Neural cell (in vitro differentiated cells): ENCODE measurements around the gene ANKRD13A. TPM values are rescaled to one million over a fixed set of nuclear protein-coding genes. Genes with fewer than 3 reads are reported as not detected.
"Not testable (repeated sequence)": the region's sequence is repeated elsewhere in the genome, so short reads cannot be mapped to it uniquely, and the experiment has no call there.

ENCODE experiments used
- H2AFZ ChIP-seq: fragments of 200-600, 300-800 bp; sonication (generic), shearing (Covaris generic); 2 replicates; pipeline ENCODE4 v1.6.0; 2014; ENCODE audit warnings: low read depth, mild to moderate bottlenecking, antibody characterized with exemption, low read length, moderate library complexity
- H3F3A ChIP-seq: fragments of 200-600 bp; shearing (Covaris generic); 2 replicates; pipeline ENCODE4 v1.6.1; 2016; ENCODE audit warnings: mild to moderate bottlenecking, moderate library complexity, mixed read lengths, antibody characterized with exemption, low read length; ENCODE audit not compliant: insufficient read depth, poor library complexity, severe bottlenecking
- H3K27ac ChIP-seq: fragments of 200-600, 300-800 bp; sonication (generic), shearing (Covaris generic); 2 replicates; pipeline ENCODE4 v1.5.1; 2014; ENCODE audit warnings: mild to moderate bottlenecking, low read length, moderate library complexity
- H3K27me3 ChIP-seq: fragments of 300-800, 200-600 bp; sonication (generic), shearing (Covaris generic); 2 replicates; pipeline ENCODE4 v1.6.0; 2014; ENCODE audit warnings: mild to moderate bottlenecking, low read depth, low read length, moderate library complexity; ENCODE audit not compliant: insufficient read depth
- H3K36me3 ChIP-seq: fragments of 300-800, 200-600 bp; sonication (generic), shearing (Covaris generic); 2 replicates; pipeline ENCODE4 v1.5.1; 2014; ENCODE audit warnings: mild to moderate bottlenecking, antibody characterized with exemption, low read length, moderate library complexity; ENCODE audit not compliant: insufficient read depth
- H3K4me2 ChIP-seq: fragments of 300-800, 200-600 bp; sonication (generic), shearing (Covaris generic); 2 replicates; pipeline ENCODE4 v1.6.0; 2014; ENCODE audit warnings: mild to moderate bottlenecking, low read length
- H3K4me3 ChIP-seq: fragments of 300-800, 200-600 bp; sonication (generic), shearing (Covaris generic); 2 replicates; pipeline ENCODE4 v1.5.1; 2014; ENCODE audit warnings: mild to moderate bottlenecking, low read length, moderate library complexity
- H3K79me2 ChIP-seq: fragments of 200-600 bp; shearing (Covaris generic); replicated peaks from 2 replicates; pipeline ENCODE4 v1.6.0; 2014; ENCODE audit warnings: mild to moderate bottlenecking, low read length, moderate library complexity; ENCODE audit not compliant: insufficient read depth
- H3K9ac ChIP-seq: fragments of 300-800, 200-600 bp; sonication (generic), shearing (Covaris generic); 2 replicates; pipeline ENCODE4 v1.6.1; 2016; ENCODE audit warnings: mild to moderate bottlenecking, low read length, mixed read lengths
- H3K9me2 ChIP-seq: fragments of 200-600 bp; shearing (Covaris generic); 2 replicates; pipeline ENCODE4 v1.6.1; 2016; ENCODE audit warnings: mild to moderate bottlenecking, low read length, mixed read lengths; ENCODE audit not compliant: insufficient read depth
- H3K9me3 ChIP-seq: fragments of 200-600, 300-800 bp; sonication (generic), shearing (Covaris generic); 2 replicates; pipeline ENCODE4 v1.6.1; 2016; ENCODE audit warnings: mild to moderate bottlenecking, mixed run types, low read length, moderate library complexity, mixed read lengths
- H4K20me1 ChIP-seq: fragments of 200-600 bp; shearing (Covaris generic); 2 replicates; pipeline ENCODE4 v1.6.1; 2016; ENCODE audit warnings: mild to moderate bottlenecking, mixed run types; ENCODE audit not compliant: insufficient read depth
- EP300 ChIP-seq: fragments of 450-650 bp; conservative IDR thresholded peaks from 2 replicates; pipeline ENCODE4 v1.6.1; 2014; ENCODE audit warnings: antibody characterized with exemption, mild to moderate bottlenecking, moderate library complexity; ENCODE audit not compliant: poor library complexity, severe bottlenecking
- EZH2 ChIP-seq: fragments of 200-600, 300-800 bp; shearing (Covaris generic), sonication (generic); IDR thresholded peaks from 2 replicates; pipeline ENCODE4 v1.6.1; 2014; ENCODE audit warnings: antibody characterized with exemption, low read length, borderline replicate concordance, mild to moderate bottlenecking; ENCODE audit not compliant: insufficient read depth, poor library complexity, severe bottlenecking
- MXI1 ChIP-seq: fragments of 450-650 bp; conservative IDR thresholded peaks from 2 replicates; pipeline ENCODE4 v1.6.1; 2014; ENCODE audit warnings: antibody characterized with exemption, mild to moderate bottlenecking; ENCODE audit not compliant: poor library complexity, severe bottlenecking
- POLR2AphosphoS5 ChIP-seq: IDR thresholded peaks from 2 replicates; pipeline ENCODE4 v1.6.1; 2012
- RAD21 ChIP-seq: fragments of 450-650 bp; conservative IDR thresholded peaks from 2 replicates; pipeline ENCODE4 v1.6.1; 2014; ENCODE audit warnings: antibody characterized with exemption, mild to moderate bottlenecking, moderate library complexity
- SMC3 ChIP-seq: fragments of 450-650 bp; conservative IDR thresholded peaks from 2 replicates; pipeline ENCODE4 v1.6.1; 2014; ENCODE audit warnings: antibody characterized with exemption, mild to moderate bottlenecking, moderate library complexity; ENCODE audit not compliant: poor library complexity
- TAF1 ChIP-seq: IDR thresholded peaks from 2 replicates; pipeline ENCODE4 v1.6.1; 2012; ENCODE audit warnings: low read depth
- polyA plus RNA-seq: library from polyadenylated mRNA; depleted of rRNA; stranded (reverse); fragments of >200 nt; gene quantifications from 2 replicates; pipeline ENCODE4 v1.2.3, GENCODE V29; 2014
- TF ChIP-seq, protein P1 (sequence below): fragments of 450-650 bp; IDR thresholded peaks from 2 replicates; pipeline ENCODE4 v1.5.1; 2014; ENCODE audit warnings: antibody characterized with exemption, mild to moderate bottlenecking, moderate library complexity; ENCODE audit not compliant: poor library complexity, severe bottlenecking
- TF ChIP-seq, protein P2 (sequence below): IDR thresholded peaks from 2 replicates; pipeline ENCODE4 v1.6.1; 2012; ENCODE audit warnings: borderline replicate concordance

Gene ANKRD13A
- polyA plus RNA-seq, 1 donor from 2014 or later = 89.2 TPM

DNA sequence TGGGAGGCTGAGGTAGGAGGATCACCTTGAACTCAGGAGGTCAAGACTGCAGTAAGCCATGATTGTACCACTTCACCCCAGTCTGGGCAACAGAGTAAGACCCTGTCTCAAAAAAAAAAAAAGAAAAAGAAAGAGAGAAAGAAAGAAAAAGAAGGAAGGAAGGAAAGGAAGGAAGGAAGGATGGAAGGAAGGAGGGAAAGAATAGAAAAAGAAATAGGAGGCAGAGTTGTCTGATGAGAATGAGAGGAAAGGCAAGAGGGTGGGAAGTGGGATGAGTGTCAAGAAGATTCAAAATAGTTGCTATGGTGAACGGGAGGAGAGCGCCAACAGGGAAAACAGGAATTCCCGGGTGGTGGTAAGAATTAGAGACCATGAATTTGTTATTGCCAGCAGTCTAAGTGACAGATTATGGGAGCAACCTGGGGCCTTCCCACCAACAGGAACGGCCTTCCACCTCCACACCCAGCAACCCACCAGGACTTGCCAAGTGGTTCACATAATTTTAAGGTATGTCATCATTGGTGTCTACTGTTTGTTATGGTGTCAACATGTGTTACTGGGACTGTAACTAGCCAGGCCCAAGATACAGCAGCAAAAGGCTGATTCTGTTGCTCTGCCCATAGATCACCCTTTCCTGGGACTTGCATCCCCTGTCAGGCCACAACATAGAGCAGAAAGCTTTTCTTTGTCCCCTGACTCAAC, 85.2 kb downstream of the ANKRD13A start:
- H3K4me2 ChIP-seq = no peak overlapping the region
- no peaks in the 10 kb centered on the region for H4K20me1 ChIP-seq
- TF ChIP-seq EP300 (no peak), RAD21 (no peak), MXI1 (no peak), EZH2 (no peak), POLR2AphosphoS5 (no peak), SMC3 (no peak), TAF1 (no peak)
- TF ChIP-seq, protein P1, sequence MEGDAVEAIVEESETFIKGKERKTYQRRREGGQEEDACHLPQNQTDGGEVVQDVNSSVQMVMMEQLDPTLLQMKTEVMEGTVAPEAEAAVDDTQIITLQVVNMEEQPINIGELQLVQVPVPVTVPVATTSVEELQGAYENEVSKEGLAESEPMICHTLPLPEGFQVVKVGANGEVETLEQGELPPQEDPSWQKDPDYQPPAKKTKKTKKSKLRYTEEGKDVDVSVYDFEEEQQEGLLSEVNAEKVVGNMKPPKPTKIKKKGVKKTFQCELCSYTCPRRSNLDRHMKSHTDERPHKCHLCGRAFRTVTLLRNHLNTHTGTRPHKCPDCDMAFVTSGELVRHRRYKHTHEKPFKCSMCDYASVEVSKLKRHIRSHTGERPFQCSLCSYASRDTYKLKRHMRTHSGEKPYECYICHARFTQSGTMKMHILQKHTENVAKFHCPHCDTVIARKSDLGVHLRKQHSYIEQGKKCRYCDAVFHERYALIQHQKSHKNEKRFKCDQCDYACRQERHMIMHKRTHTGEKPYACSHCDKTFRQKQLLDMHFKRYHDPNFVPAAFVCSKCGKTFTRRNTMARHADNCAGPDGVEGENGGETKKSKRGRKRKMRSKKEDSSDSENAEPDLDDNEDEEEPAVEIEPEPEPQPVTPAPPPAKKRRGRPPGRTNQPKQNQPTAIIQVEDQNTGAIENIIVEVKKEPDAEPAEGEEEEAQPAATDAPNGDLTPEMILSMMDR = no peak
- TF ChIP-seq, protein P2, sequence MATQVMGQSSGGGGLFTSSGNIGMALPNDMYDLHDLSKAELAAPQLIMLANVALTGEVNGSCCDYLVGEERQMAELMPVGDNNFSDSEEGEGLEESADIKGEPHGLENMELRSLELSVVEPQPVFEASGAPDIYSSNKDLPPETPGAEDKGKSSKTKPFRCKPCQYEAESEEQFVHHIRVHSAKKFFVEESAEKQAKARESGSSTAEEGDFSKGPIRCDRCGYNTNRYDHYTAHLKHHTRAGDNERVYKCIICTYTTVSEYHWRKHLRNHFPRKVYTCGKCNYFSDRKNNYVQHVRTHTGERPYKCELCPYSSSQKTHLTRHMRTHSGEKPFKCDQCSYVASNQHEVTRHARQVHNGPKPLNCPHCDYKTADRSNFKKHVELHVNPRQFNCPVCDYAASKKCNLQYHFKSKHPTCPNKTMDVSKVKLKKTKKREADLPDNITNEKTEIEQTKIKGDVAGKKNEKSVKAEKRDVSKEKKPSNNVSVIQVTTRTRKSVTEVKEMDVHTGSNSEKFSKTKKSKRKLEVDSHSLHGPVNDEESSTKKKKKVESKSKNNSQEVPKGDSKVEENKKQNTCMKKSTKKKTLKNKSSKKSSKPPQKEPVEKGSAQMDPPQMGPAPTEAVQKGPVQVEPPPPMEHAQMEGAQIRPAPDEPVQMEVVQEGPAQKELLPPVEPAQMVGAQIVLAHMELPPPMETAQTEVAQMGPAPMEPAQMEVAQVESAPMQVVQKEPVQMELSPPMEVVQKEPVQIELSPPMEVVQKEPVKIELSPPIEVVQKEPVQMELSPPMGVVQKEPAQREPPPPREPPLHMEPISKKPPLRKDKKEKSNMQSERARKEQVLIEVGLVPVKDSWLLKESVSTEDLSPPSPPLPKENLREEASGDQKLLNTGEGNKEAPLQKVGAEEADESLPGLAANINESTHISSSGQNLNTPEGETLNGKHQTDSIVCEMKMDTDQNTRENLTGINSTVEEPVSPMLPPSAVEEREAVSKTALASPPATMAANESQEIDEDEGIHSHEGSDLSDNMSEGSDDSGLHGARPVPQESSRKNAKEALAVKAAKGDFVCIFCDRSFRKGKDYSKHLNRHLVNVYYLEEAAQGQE = no peak
- H3K4me3 ChIP-seq = no peak overlapping the region
- no peaks in the 10 kb centered on the region for H3K9me3 ChIP-seq
- no peaks in the 10 kb centered on the region for H3K36me3 ChIP-seq
- no peaks in the 10 kb centered on the region for H3F3A ChIP-seq
- H3K27ac ChIP-seq = no peak overlapping the region
- H2AFZ ChIP-seq = no peak overlapping the region
- no peaks in the 10 kb centered on the region for H3K9me2 ChIP-seq
- no peak overlapping the region for H3K9ac ChIP-seq
- no peaks in the 10 kb centered on the region for H3K79me2 ChIP-seq
- H3K27me3 ChIP-seq = no peaks in the 10 kb centered on the region

DNA sequence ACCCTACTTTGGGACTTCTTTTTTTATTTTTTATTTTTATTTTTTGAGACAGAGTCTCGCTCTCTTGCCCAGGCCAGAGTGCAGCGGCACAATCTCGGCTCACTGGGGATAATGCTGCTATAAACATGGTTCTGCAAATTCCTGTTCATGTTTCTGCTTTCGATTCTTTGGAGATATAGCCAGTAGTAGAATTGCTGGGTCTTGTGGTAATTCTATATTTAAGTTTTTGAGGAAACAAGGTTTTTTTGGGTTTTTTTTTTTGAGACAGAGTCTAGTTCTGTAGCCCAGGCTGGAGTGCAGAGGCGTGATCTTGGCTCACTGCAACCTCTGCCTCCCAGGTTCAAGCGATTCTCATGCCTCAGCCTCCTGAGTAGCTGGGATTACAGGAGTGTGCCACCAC, 89.0 kb downstream of the ANKRD13A start:
- H3K79me2 ChIP-seq, H3K9me2 ChIP-seq, H3K36me3 ChIP-seq, H3K9me3 ChIP-seq, H3K27ac ChIP-seq, H4K20me1 ChIP-seq, H3K9ac ChIP-seq, H2AFZ ChIP-seq, H3K27me3 ChIP-seq, H3K4me2 ChIP-seq, H3K4me3 ChIP-seq, H3F3A ChIP-seq: not testable (repeated sequence)

DNA sequence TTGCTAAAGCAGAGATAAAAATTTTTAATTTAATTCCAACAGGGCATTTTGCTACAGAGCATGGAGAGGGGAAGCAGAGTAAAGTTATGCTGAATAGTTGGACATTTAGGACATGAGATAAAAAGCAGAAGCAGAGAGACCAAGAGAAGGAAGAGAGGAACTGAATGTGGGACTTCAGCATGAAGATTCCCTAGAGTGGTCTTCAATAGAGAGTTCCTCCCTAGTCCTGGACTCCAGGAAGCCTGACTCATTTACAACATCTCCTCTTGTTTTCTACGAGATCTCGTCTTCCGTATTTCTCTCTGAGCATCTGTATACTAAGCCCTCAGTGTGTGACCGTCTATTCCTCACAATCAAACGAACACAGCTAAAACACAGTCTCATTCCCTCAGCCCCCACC, 89.7 kb downstream of the ANKRD13A start:
- Histone ChIP-seq H3K9me2 (no peaks in the 10 kb centered on the region), H3K36me3 (no peaks in the 10 kb centered on the region), H3K9me3 (no peaks in the 10 kb centered on the region), H3K27ac (no peak overlapping the region), H3K79me2 (no peaks in the 10 kb centered on the region), H3K27me3 (no peaks in the 10 kb centered on the region), H3F3A (no peaks in the 10 kb centered on the region), H3K4me2 (no peak overlapping the region), H3K4me3 (no peak overlapping the region), H3K9ac (no peak overlapping the region), H2AFZ (no peak overlapping the region), H4K20me1 (no peaks in the 10 kb centered on the region)
- TF ChIP-seq TAF1 (no peak), EP300 (no peak), SMC3 (no peak), POLR2AphosphoS5 (no peak), MXI1 (no peak), EZH2 (no peak), RAD21 (no peak)
- TF ChIP-seq, protein P1 = no peak
- TF ChIP-seq, protein P2 = no peak
